Measurements from ENCODE around the gene ADGRD1.

ADGRD1 gene

GRCh38 chr12:131020326-131021153, 66.8 kb downstream of the ADGRD1 start:
- Mint-ChIP-seq H3K9me3 (no peaks in the 10 kb centered on the region), H3K27me3 (peaks cover 4% of the 10 kb centered on the region), H3K36me3 (ENCODE audit: low read depth) (no peaks in the 10 kb centered on the region), H3K4me3 (no peak overlapping the region), H3K27ac (no peak overlapping the region), H3K4me1 (no peaks in the 10 kb centered on the region)
- DNase-seq, result no peak
- no peak for ATAC-seq

DNA sequence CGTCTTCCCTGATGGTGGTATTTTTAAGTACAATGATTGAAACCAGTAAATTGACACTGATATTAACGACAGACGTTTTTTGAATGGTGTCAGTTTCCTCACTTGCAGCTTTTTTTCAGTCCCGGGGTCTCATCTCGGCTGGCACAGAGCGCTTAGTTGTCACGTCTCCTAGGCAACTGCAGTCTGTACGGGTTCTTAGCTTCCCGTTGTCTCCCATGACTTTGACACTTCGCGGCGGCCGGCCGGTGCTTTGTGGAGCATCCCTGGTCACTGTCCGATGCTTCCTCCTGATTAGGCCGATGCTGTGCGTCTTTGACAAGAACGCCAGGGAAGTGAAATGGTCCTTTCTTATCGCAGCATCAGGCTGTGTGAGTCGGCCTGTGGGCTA, 67.4 kb downstream of the ADGRD1 start:
- ATAC-seq (no peak), DNase-seq (no peak)
- H3K27ac Mint-ChIP-seq, result no peak overlapping the region
- no peaks in the 10 kb centered on the region for H3K4me1 Mint-ChIP-seq
- H3K36me3 Mint-ChIP-seq (ENCODE audit: low read depth), result no peaks in the 10 kb centered on the region
- H3K27me3 Mint-ChIP-seq, result peaks cover 4% of the 10 kb centered on the region
- H3K4me3 Mint-ChIP-seq, result no peak overlapping the region
- H3K9me3 Mint-ChIP-seq, result no peaks in the 10 kb centered on the region

- H3K27ac Mint-ChIP-seq, result no peak overlapping the region
- no peaks in the 10 kb centered on the region for H3K4me1 Mint-ChIP-seq
- no peaks in the 10 kb centered on the region for H3K9me3 Mint-ChIP-seq
- no peaks in the 10 kb centered on the region for H3K27me3 Mint-ChIP-seq
- no peaks in the 10 kb centered on the region for H3K36me3 Mint-ChIP-seq (ENCODE audit: low read depth)
- ATAC-seq, result no peak
- H3K4me3 Mint-ChIP-seq, result no peak overlapping the region
- DNase-seq, result no peak
Observed at GRCh38 chr12:131024026-131024425, 70.3 kb downstream of the ADGRD1 start.

DNA sequence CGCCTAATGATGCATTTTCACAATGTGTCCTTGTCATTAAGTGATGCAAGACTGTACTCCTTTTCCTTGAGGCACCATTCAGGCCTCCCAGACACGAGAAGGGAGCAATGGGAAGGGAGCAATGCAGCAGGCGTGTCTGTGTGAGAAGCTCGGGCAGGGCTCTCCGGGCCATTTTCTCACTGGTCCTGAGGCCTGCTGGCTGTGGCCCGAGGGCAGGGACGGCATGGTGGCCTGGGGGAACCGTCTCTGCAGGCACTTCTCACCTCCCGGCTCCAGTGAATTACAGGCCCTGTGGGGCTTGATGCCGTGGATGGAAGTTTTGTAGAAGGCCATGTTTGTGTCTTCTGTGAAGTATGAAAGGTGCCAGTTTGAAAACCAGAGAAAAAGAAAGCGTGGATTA, 71.0 kb downstream of the ADGRD1 start:
- no peak overlapping the region for H3K27ac Mint-ChIP-seq
- H3K4me1 Mint-ChIP-seq, result no peaks in the 10 kb centered on the region
- DNase-seq (no peak), ATAC-seq (no peak)
- H3K4me3 Mint-ChIP-seq, result no peak overlapping the region
- no peaks in the 10 kb centered on the region for H3K36me3 Mint-ChIP-seq (ENCODE audit: low read depth)
- H3K9me3 Mint-ChIP-seq, result no peaks in the 10 kb centered on the region
- no peaks in the 10 kb centered on the region for H3K27me3 Mint-ChIP-seq

DNA sequence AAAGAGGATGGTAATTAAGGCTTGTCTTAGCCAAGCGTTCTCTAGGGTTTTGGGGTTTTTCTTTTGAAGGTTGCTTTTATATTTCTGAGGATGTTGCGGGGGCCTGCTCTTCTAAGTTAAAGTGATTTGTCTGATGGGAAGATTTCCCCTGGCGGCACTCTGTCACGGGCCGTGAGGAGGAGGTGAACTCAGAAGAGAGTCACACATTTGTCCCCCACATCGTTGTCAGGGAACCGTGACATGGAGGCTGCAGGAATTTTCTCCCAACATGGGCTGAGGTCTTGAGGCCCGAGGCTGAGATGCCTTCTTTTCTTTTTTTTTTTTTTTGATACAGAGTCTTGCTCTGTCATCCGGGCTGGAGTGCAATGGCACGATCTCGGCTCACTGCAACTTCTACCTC, 71.5 kb downstream of the ADGRD1 start:
- Mint-ChIP-seq H3K4me1 (no peaks in the 10 kb centered on the region), H3K27ac (no peak overlapping the region), H3K27me3 (no peaks in the 10 kb centered on the region), H3K9me3 (no peaks in the 10 kb centered on the region), H3K36me3 (ENCODE audit: low read depth) (no peaks in the 10 kb centered on the region), H3K4me3 (no peak overlapping the region)
- DNase-seq (no peak), ATAC-seq (no peak)

GRCh38 chr12:131025939-131026702, 72.4 kb downstream of the ADGRD1 start:
- no peaks in the 10 kb centered on the region for H3K9me3 Mint-ChIP-seq
- H3K27ac Mint-ChIP-seq, result no peak overlapping the region
- DNase-seq (no peak), ATAC-seq (no peak)
- no peaks in the 10 kb centered on the region for H3K36me3 Mint-ChIP-seq (ENCODE audit: low read depth)
- no peaks in the 10 kb centered on the region for H3K4me1 Mint-ChIP-seq
- no peak overlapping the region for H3K4me3 Mint-ChIP-seq
- H3K27me3 Mint-ChIP-seq, result no peaks in the 10 kb centered on the region

- Mint-ChIP-seq H3K4me3 (no peak overlapping the region), H3K27me3 (no peaks in the 10 kb centered on the region), H3K27ac (no peak overlapping the region), H3K9me3 (no peaks in the 10 kb centered on the region), H3K36me3 (ENCODE audit: low read depth) (no peaks in the 10 kb centered on the region), H3K4me1 (no peaks in the 10 kb centered on the region)
- no peak for DNase-seq
- ATAC-seq, result no peak
Observed at GRCh38 chr12:131026754-131027153, 73.0 kb downstream of the ADGRD1 start.

DNA sequence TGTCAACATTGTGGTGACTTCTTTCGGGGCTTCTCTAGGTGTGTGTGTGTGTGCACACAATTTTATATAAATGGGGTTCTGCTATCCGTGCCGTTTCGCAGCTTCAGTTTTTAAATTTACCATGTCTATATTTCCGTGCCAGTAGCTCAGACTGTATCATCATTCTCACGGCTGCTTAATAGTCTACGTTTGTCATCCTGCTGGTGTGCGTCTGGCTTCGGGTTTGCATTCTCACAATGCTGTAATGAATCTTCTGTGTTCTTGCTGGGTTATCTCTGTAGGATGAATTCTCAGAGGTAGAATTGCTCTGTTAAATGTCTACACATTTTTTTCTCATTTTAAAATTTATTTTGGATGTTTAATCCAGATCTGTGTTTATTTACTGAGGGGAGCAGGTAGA, 73.6 kb downstream of the ADGRD1 start:
- ATAC-seq (no peak), DNase-seq (no peak)
- Mint-ChIP-seq H3K36me3 (ENCODE audit: low read depth) (no peaks in the 10 kb centered on the region), H3K27ac (no peak overlapping the region), H3K9me3 (no peaks in the 10 kb centered on the region), H3K27me3 (no peaks in the 10 kb centered on the region), H3K4me3 (no peak overlapping the region), H3K4me1 (no peaks in the 10 kb centered on the region)

DNA sequence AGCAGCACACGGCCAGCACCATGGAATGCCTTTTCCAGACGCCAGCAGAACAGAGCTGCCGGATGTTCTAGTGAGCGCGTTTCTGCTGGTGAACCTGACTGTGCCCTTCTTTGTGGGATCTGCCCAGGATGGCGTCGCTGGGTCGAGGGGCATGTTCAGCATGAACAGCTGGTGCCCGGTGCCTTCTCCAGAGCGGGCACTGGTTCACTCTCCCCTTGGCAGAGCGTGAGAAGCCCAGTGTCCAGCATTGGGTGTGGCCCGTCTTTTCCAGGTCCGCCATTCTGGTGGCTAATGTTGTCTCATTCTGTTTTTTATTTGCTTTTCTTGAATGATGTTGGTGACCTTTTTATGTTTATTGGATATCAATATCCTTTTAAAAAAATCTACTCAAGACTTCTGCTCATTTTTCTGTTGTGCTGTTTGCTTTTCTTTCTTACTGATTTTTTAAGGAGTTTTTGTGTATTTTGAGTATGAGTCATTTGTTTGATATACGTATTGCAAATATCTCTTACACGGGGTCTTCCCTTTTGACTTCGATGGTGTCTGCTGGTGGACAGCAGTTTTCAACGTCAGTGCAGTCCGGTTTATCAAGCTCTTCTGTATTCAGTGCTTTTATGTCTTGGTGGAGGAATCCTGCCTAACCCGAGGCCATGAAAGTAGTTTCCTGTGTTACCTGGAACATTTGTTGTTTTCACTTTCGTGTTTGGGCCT, 74.3 kb downstream of the ADGRD1 start:
- Mint-ChIP-seq H3K27ac (no peak overlapping the region), H3K4me3 (no peak overlapping the region), H3K9me3 (no peaks in the 10 kb centered on the region), H3K4me1 (no peaks in the 10 kb centered on the region), H3K36me3 (ENCODE audit: low read depth) (no peaks in the 10 kb centered on the region), H3K27me3 (no peaks in the 10 kb centered on the region)
- DNase-seq (no peak), ATAC-seq (no peak)

GRCh38 chr12:131028587-131029338, 75.1 kb downstream of the ADGRD1 start:
- H3K9me3 Mint-ChIP-seq, result no peaks in the 10 kb centered on the region
- H3K4me1 Mint-ChIP-seq, result no peaks in the 10 kb centered on the region
- no peaks in the 10 kb centered on the region for H3K27me3 Mint-ChIP-seq
- no peak for DNase-seq
- no peak overlapping the region for H3K4me3 Mint-ChIP-seq
- no peak overlapping the region for H3K27ac Mint-ChIP-seq
- H3K36me3 Mint-ChIP-seq (ENCODE audit: low read depth), result no peaks in the 10 kb centered on the region
- ATAC-seq, result no peak

DNA sequence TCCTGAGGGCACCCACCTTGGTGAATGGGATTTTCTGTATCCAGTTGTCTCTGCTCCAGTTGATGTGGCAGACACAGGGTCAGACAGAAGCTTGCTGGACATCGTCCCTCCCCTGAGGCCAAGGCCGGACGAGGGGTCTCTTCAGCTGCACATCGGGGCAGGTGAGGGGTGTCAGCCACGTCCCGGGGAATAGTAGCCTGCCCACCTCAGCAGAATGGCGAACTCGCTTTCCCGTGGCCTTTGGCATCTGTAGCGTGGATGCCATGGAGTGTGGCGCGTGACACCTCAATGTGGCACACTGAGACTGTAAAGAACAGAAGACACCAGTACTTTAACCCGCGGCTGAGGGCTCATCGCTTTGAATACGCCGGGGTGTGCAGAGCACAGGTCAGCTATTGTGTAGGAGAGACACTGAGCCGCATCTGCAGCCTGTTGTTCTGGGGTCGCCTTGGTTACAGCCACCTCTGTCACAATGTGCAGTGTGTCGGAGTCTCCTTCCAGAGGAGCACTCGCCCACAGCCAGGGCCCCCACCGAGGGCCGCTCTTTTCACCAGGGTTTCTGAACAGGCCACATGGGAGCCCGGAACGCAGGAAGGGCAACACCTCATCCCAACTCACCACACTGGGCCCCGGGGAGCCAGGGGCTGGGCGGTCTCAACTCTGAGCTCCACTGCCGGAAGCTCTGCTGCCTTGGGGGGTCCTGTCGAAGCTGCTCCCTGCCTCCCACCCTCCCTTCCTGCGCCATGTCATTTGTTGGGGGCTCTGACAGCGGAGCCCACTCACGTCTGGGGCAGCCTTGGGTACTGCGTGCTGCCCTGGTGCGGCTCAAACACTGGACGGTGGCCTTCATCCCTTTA, 77.0 kb downstream of the ADGRD1 start:
- H3K4me3 Mint-ChIP-seq, result no peak overlapping the region
- ATAC-seq (no peak), DNase-seq (no peak)
- no peaks in the 10 kb centered on the region for H3K4me1 Mint-ChIP-seq
- H3K27me3 Mint-ChIP-seq, result no peaks in the 10 kb centered on the region
- H3K9me3 Mint-ChIP-seq, result no peaks in the 10 kb centered on the region
- no peaks in the 10 kb centered on the region for H3K36me3 Mint-ChIP-seq (ENCODE audit: low read depth)
- H3K27ac Mint-ChIP-seq, result no peak overlapping the region

- no peak for DNase-seq
- Mint-ChIP-seq H3K4me3 (no peak overlapping the region), H3K9me3 (no peaks in the 10 kb centered on the region), H3K4me1 (no peaks in the 10 kb centered on the region), H3K36me3 (ENCODE audit: low read depth) (no peaks in the 10 kb centered on the region), H3K27me3 (no peaks in the 10 kb centered on the region), H3K27ac (no peak overlapping the region)
- no peak for ATAC-seq
Observed at GRCh38 chr12:131032082-131032750, 78.5 kb downstream of the ADGRD1 start.

DNA sequence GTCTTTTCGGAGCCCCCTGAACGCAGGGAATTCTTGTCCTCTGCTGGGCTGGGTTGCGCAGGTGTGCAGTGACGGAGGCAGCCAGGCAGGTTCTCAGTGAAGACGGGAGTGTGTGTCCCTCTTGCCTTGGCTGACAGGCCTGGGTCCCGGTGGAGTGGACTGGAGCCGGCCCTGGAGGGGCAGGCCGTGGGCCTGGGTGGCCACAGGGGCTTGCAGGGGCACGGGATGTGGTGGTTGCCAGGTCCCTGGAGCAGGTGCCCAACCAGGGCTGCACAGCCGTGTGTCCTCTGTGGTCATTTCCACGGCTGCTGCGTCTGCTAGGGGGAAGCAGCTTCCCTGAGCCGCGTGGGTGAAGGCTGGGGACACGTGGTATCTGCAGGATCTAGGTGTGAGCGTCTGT, 79.8 kb downstream of the ADGRD1 start:
- H3K4me3 Mint-ChIP-seq, result no peak overlapping the region
- no peak for DNase-seq

More for the DNA sequence above, 79.8 kb downstream of the ADGRD1 start:
- Mint-ChIP-seq H3K36me3 (ENCODE audit: low read depth) (no peaks in the 10 kb centered on the region), H3K9me3 (peaks cover 4% of the 10 kb centered on the region), H3K27ac (no peak overlapping the region), H3K27me3 (no peaks in the 10 kb centered on the region), H3K4me1 (no peaks in the 10 kb centered on the region)
- ATAC-seq, result no peak
